ENCODE results near the gene AVL9. TPM values are rescaled to one million over a fixed set of nuclear protein-coding genes. Genes with fewer than 3 reads are reported as not detected.

The AVL9 gene
- total RNA-seq, 4 donors from 2014 or later, result 33.6 to 45.1 (median 42.3) TPM

GRCh38 chr7:32515890-32516550, 20.7 kb downstream of the AVL9 start:
- Histone ChIP-seq H3K36me3 (no peaks in the 10 kb centered on the region), H3K4me3 (replicated peaks in 1 of 3) (no peak overlapping the region), H3K27me3 (no peaks in the 10 kb centered on the region), H3K4me1 (peaks cover 16 to 21% of the 10 kb centered on the region in 2 donors), H3K9me3 (no peaks in the 10 kb centered on the region), H3K27ac (no peak overlapping the region)
- intact Hi-C loops (cut with DNase I), result no loop called here
- no peak for DNase-seq
- 78 to 92% methylated on average over 3 of the region's 3 CpGs for WGBS, 2 donors
- TF ChIP-seq CTCF (IDR thresholded peaks at IDR 0.05) (no peak), POLR2A (IDR thresholded peaks at IDR 0.05) (no peak)

- Histone ChIP-seq H3K4me3 (replicated peaks in 1 of 3) (no peak overlapping the region), H3K9me3 (no peaks in the 10 kb centered on the region), H3K4me1 (peaks cover 18 to 27% of the 10 kb centered on the region in 2 donors), H3K27me3 (no peaks in the 10 kb centered on the region), H3K27ac (no peak overlapping the region), H3K36me3 (no peaks in the 10 kb centered on the region)
- intact Hi-C loops (cut with DNase I), result no loop called here
- no peak for TF ChIP-seq POLR2A (IDR thresholded peaks at IDR 0.05)
- no peak for TF ChIP-seq CTCF (IDR thresholded peaks at IDR 0.05)
- peak in 1 of 2 donors; percentile 17 for DNase-seq
- WGBS, 2 donors, result 79 to 81% methylated on average over 3 of the region's 3 CpGs
These were observed 21.3 kb downstream of the AVL9 start for GRCh38 chr7:32516551-32517100.

GRCh38 chr7:32518534-32519140, 23.3 kb downstream of the AVL9 start:
- Histone ChIP-seq H3K27ac (no peak overlapping the region), H3K27me3 (no peaks in the 10 kb centered on the region), H3K9me3 (no peaks in the 10 kb centered on the region), H3K36me3 (no peaks in the 10 kb centered on the region), H3K4me3 (replicated peaks in 1 of 3) (no peak overlapping the region), H3K4me1 (peaks cover 22 to 32% of the 10 kb centered on the region in 2 donors)
- no peak for TF ChIP-seq CTCF (IDR thresholded peaks at IDR 0.05)
- TF ChIP-seq POLR2A (IDR thresholded peaks at IDR 0.05), result no peak
- intact Hi-C loops (cut with DNase I), result no loop called here
- no peak for DNase-seq
- 84 to 85% methylated on average over 2 of the region's 2 CpGs for WGBS, 2 donors

GRCh38 chr7:32519763-32520162, 24.5 kb downstream of the AVL9 start:
- DNase-seq, result no peak
- H3K9me3 ChIP-seq, result no peaks in the 10 kb centered on the region
- H3K27ac ChIP-seq, result no peak overlapping the region
- H3K4me1 ChIP-seq, result peaks cover 22 to 36% of the 10 kb centered on the region in 2 donors
- no peaks in the 10 kb centered on the region for H3K36me3 ChIP-seq
- intact Hi-C loops (cut with DNase I), result no loop called here
- H3K4me3 ChIP-seq (replicated peaks in 1 of 3), result no peak overlapping the region
- 81 to 97% methylated on average over 2 of the region's 2 CpGs for WGBS, 2 donors
- TF ChIP-seq POLR2A (IDR thresholded peaks at IDR 0.05) (no peak), CTCF (IDR thresholded peaks at IDR 0.05) (no peak)
- H3K27me3 ChIP-seq, result no peaks in the 10 kb centered on the region
